Kidney glomerular epithelial cell (primary cell): ENCODE data around the gene NFIX.

ENCODE experiments used
- DNase-seq: peaks from one replicate; lab custom pipeline; 2025; lab: John Stamatoyannopoulos, UW

The NFIX gene

DNA sequence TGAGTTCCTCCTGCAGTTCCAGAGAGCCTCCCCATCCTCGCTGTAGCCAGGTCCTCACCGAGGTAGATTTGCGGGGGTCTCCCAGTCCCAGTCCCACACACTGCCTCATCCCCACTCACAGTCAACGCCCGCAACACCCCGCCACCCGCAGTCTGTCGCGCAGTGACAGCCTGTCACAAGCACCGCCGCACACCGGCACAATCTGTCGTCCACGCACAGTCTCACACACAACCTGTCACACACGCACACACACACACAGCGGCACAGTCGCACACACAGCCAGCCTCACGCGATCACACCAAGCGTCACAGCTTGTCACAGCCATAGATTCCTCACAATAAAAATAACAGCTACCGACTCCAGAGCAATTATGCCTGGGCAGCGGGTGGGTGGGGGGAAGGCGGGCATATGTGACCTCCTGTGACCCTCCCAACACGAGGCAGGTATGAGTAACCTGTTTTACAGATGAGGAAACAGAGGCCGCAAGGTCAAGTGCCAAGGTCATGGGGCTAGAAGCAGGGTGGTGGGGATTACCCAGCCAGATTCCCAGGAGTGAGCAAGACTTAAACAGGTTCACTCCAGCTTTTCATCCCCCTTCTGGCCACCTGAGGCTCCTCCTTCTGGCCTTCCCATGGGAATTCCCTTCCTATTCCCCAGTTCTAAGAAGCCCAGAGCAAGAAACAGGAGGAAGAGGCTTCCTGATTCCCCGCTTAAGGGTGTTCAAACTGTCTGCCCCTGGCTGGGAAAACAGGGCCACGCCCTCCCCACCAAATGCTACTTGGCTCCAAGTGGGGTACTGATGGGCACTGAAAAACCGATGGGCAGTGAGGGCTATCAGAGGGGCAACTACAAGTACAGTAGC lies 13.9 kb downstream of the NFIX start:
- no peak for DNase-seq

DNA sequence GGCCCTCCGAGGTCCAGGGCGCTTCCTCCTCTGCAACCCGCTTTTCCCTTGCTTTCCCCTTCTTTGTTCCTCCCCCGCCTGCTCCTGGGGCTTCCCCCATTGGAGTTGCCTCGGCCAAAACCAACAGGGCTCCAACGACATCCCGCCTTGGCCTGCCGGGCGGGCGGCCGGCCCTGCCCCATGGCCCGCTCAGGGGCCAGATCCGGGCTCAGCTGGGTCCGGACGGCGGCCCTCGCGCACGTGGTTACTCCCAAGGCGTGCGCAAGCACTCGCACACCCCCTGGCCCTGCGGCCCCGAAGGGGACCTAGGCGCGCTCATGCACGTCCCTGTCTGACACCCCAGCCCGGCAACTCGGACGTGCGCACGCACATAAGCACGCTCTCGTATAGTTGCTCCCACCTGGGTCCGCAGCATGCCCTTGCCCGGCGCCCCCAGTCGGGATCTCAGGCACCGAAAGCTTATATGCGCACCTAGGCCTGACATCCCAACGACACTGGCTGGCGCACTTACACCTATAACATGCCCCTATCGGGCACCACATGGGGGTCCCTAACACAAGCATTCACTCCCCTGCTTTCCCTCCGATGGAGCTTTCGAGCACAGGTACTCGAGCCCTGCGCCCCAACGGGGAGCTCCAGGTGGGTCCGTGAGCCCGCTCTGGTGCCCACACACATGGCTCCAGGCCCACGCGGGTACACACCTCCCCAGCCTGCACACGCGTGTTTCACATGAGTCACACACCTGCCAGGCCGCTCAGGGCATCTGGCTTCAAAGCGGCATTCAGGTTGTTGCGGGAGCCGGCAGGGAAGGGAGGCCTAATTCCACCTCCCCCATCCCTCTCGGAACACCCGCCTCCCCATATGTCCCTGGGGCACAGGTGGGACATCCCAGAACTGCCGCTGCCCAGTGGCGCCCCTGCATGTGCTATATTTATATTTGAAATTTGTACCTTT lies 15.0 kb downstream of the NFIX start:
- no peak for DNase-seq

GRCh38 chr19:13010992-13011652 lies 15.8 kb downstream of the NFIX start:
- DNase-seq: no peak

- no peak for DNase-seq
Observed at GRCh38 chr19:13011653-13012389, 16.5 kb downstream of the NFIX start.

DNA sequence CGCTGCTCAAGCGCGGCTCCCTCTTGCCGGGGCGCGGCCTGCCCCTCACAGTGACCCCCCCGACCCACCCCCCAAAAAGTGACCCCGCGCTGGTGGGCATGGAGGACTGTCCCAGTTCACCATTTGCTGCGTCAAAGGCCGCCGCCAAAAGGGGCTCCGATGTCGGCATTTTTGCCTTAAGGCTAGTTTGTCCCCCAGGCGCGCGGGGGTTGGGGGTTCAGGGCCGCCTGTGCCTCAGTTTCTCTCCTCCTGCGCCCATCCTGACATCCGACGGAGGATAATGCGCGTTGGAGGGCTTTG lies 17.1 kb downstream of the NFIX start:
- DNase-seq: no peak

DNA sequence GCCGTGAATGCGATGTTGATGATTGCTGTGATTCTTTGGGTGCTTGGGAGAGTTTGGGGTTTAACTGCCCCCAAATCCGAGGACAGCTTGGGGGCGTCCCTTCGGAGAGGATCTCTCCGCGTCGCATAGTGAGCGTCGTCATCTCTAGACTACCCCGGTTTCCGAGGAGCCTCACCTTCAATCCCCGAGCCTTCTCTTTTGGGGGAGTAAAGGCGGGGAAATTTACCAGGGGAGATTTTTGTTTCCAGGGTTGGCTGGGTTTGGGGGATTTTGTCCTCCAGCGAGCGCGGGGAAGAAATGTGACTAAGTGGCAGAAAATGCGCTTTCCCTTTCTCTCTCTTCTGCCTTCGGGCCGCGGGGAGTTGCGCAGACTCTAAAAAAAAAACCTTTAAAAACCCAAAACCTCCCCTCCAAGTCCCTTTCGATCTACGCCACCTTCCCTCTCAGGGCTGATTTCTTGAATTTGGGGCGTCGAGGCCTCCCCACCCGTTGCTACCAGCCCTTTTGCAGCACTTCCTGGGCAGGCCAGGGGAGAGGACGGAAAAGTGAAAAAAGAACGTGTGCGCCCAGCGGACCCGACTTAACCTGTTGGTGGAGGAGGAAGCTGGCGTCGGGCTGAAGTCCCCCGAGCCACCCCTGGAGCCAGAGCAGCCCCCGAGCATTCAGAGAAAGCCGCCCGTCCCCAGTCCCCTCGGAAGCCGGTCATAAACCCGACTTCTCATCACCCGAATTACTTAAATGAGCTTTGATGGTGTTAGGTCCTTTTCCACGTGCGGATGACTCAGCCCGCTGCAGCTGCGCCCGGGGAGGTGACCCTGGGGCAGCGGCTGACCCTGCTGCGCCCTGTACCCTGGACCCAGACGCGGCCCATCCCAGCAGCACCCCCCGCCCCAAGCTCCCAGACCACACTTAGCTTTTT lies 17.7 kb downstream of the NFIX start:
- peak; percentile 32 for DNase-seq

DNA sequence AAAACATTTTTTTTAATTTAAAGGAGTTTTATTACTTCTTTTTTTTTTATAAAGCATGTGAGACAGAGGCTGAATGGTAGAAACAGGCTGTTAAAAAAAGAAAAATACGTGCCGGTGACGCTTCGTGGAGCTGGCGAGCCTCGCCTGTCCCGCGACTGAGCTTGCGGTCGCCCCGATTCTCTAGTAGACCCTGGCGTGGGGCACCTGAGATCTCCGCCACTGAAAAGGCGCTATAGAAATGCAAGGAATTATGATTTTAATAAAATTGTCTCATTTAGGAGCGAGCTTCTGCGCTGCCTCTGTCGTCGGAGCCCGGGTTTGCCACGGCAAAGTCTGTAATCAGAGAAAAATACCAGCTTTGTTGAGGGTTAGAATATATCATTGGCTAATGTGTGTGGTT lies 18.4 kb downstream of the NFIX start:
- DNase-seq: no peak

DNA sequence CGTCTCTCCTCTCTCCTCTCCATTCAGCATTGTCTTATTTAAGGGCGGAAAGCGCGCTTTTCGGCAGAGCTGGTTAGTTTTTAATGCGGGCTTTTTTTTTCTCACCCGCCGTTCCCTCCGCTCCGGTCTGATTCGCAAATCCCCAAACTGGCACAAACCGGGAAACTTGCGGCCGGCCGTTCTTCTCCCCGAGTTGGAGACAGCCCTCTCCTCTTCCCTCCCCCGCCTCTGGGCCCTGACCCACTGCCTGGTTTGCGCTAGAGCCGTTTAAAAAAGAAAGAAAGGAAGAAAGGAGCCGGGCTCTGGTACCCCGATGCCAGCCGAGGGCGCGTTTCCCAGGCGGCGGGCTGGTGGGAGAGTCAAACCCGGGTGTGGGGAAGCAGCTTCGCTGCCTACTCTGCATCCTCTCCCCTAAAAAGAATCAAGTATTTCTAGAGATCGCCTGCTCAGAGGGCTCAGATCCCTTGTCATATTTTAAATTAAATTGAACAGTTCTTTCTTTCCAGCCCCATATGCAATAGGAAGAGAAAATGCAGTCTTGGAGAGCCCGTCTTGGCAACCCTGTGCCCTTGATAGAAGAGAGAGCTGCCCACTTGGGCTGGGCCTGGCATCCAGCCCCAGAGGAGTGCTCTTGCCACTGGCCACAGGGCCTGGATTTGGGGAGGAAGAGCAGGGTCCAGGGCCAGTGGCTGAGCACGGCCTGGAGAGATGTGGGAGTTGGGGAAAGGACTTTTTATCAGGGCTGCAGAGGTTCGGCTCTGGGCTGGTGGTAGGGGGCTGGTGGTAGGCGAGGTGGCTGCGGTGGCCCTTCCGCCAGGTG lies 19.0 kb downstream of the NFIX start:
- no peak for DNase-seq

- no peak for DNase-seq
Observed at GRCh38 chr19:13014921-13015280, 19.6 kb downstream of the NFIX start.

DNA sequence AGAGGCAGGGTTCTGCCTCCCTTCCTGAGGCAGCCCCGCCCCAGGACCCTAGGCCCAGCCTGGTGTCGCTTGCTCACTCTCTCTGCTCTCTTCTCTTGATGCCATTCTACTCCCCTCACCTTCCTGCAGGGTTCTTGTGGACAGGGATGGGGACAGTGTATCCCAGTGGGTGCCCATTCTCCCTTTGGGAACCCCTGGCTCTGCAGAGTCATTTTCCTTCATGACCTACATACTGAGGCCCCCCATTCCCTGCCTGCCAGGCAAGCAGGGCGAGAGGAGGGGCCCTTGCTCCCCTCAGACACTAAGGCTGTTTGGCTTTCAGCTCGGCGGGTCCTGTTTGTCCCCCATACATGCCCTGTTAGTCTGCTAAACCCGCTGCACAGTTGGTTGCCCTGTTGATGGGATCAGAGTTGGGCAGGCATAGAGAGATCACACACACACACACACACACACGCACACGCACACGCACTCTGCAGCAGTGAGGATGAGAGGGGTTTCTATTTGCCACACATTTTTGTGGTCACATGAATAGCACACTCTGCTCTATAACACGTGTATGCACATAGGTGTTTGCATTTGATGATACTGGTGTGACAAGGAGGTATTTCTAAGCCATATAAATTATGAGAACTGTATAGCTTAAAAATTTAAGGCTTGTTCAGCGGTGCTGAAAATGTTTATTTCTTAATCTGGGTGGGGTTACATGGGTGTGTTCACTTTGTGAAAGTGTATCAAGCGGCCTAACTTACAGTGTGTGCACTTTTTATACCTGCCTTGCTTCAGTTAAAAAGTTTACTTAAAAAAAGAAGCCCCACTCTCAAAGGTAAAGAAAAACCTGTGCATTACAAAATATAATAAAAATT lies 20.3 kb downstream of the NFIX start:
- DNase-seq: no peak

DNA sequence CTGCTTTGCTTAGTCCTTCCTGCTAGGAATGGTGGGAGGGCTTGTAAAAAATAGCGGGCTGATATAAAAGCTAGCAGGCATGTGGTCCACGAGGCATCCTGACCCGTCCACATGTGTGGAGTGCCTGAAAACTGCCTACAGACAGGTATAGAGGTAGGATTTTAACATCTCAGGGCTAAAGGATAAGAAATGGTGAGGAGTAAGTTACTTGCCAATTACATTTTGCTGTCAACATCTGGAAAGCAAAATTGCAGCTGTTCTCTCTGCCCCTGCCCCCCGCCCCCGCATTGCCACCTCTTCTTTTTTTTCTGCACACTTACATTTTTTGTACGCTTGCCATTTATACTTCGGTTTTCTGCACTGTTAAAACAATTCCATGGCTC lies 21.0 kb downstream of the NFIX start:
- DNase-seq: no peak

DNA sequence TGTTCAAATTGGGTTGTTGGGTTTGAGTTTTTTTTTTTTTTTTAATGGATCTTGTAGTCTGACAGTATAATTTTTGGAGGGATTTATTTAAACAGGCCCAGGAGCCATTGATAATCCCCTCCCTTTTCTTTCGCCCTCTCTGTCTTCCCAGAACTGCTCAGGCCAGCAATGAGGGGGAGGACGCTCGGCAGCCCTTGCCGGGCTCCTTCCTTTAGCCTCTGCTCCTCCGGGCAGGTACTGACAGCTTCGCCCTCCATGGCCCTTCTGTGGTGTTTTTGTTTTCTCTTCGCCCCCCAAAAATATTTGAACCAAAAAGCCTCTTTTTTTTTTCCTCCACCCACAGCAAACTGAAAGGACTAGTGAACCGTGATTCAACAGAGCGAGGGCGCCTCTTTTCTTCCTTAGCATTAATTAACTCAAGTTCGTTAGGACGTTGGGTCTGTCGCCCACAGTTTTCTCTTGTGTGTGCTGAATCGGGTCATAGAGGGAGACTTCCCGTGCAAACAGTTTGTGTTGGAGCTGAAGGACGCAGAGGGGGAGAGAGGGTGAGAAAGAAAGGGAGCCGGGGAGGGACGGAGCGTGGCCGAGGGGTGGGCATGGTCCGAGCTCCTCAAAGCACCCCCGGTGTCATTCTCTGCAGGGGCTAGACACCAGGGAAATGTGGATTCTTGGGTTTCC lies 21.5 kb downstream of the NFIX start:
- DNase-seq: no peak

DNA sequence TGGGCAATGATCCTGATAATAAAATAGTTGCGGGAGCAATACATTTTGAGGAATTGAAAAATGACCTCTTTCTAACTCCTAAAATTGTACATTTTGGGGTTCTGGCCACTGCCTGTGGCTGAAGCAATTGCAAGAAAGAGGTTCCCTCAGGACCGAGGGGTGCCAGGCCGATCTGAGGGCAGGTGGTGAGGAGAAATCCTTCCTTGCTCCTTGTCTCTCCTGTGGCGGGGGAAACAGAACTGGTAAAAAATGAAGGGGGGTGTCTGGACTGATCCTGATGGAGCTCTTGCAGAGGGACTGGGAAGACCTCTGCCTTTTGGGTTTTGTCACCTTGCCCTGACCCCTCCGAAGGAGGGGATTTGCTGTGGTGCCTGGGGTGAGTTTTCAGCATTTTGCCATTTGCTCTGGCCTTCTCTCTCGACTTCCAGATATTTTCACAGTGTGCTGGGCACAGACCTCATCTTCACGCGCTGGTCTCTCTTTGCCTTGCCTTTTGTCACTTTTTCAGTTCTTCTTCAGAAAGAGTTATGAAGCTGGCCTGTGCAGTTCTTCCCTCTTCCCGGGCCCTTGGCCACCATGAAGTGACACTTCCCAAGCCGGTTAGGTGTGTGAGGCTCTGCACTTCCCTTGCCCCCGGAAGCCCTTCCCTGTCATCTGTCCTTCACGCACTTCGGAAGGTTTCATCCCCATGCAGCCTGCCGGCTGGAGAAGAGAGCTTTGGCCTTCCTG lies 22.2 kb downstream of the NFIX start:
- DNase-seq: no peak

GRCh38 chr19:13018035-13018914 lies 23.0 kb downstream of the NFIX start:
- no peak for DNase-seq

GRCh38 chr19:13019332-13019731 lies 24.1 kb downstream of the NFIX start:
- no peak for DNase-seq

DNA sequence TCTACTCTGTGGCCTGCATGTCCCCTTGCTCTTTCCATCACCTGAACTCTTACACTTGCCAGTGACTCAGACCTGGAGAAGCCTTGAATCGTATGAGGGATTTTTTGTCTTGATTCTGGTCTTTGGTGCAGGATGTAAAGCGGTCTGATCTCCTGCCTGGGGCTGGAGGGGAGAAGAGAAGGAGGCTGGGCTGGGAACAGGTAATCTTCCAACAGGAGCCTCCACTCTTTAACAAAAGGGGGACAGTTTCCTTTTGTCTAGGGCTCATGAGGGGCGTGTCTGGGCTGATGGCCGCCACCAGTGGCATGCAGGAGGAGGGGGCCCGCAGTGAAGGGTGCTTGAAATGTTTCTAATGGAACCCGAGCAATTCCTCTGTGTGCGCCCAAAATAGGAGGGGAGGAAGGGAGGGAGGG lies 24.7 kb downstream of the NFIX start:
- DNase-seq: no peak
